LNCAP (cell line): ENCODE results near the gene DPP4.

Experiments
- CTCF ChIP-seq: fragments of 450-650 bp; IDR thresholded peaks from 2 replicates; pipeline ENCODE4 v1.5.1; 2017; ENCODE audit warnings: mild to moderate bottlenecking

DPP4 gene

GRCh38 chr2:162000431-162000830 is 73.6 kb downstream of the DPP4 start:
- no peak for TF ChIP-seq CTCF

- no peak for TF ChIP-seq CTCF
Observed at GRCh38 chr2:161999321-161999720, 74.7 kb downstream of the DPP4 start.

- no peak for TF ChIP-seq CTCF
Observed at GRCh38 chr2:161998857-161999256, 75.2 kb downstream of the DPP4 start.

- no peak for TF ChIP-seq CTCF
Observed at GRCh38 chr2:161997916-161998471, 76.0 kb downstream of the DPP4 start.

GRCh38 chr2:161995553-161996016 is 78.4 kb downstream of the DPP4 start:
- TF ChIP-seq CTCF: no peak

GRCh38 chr2:161994761-161995520 is 79.1 kb downstream of the DPP4 start:
- TF ChIP-seq CTCF: no peak

GRCh38 chr2:161992531-161992930 is 81.5 kb downstream of the DPP4 start:
- no peak for TF ChIP-seq CTCF
